GM18867 (cell line): Measurements from ENCODE around the gene SPRED2.

Experiments used
- ATAC-seq: cut with Tn5 transposase; IDR thresholded peaks from one replicate; pipeline ENCODE4 v1.9.1; 2021; ENCODE audit warnings: mild to moderate bottlenecking, moderate library complexity; ENCODE audit not compliant: unreplicated experiment

The SPRED2 gene

DNA sequence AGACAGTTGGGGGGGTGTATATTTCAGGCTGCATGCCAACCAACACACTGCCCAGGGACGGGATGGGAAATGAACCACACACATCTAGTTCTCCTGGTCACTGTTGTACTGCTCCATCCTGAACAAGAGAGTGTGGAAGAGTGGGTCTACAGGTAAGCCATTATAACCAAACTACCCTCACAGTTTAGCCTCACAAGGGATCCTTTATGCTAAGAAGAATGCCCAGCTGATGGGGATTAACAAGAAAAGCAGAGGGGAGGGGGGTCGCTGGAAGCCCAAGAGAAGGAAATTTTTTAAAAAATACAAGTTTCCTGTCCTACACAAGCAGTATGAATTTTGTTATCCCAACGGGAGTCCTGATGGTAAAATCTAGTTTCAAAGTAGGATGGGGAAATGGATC lies 16.1 kb downstream of the SPRED2 start:
- no peak for ATAC-seq

DNA sequence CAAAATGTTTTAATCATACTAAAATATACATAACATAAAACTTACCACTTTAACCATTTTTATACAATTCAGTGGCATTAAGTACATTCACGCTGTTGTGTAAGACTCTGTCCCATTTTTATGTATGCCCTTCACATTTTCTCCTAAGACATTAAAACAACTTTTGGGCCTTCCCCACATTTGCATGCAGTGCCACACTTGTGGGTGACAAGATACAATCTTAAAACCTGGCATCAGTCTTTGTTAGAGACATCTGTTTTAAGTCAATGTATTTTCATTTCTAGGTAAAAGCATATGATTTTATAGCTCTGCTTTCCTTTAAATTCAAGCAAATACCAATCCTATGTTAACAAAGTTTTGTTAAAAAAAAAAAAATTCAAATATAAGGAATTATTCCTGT lies 17.3 kb downstream of the SPRED2 start:
- ATAC-seq = no peak

DNA sequence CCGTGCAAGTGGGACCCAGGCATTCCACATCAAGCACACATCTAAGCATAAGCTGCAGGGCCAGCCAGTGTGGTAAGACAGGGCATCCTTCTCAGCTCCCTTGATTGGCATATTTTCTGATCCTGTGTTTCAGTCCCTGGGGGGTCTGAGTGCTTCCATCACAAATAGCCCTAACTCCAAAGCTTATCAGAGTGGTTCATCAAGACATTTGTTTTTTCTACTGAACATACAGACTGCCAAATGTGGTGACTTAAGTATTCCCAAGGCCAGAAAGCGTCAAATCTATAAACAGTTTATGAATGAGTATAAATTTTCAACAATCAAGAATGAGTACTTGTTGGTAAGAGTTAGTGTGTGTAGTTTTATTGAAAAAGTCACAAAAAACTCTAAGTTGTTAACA lies 18.8 kb downstream of the SPRED2 start:
- ATAC-seq = no peak

DNA sequence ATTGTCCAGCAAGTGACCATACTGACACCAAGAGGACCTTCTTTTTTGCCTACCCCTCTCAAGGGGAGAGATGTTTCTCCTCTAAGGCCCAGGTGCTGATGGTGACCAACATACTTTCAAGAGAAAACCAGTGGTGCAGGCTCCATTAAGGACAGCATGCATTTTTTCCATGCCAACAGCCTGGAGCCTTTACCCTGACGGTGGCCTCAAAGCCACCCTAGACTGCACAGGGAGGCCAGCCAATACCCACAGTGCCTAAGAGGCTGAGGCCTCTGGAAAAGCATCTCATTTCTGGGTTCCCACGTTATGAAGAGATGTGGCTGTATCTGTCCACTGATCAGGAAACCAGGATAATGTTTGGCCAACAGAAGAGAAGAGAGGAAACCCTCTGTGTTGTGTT lies 19.3 kb downstream of the SPRED2 start:
- no peak for ATAC-seq

DNA sequence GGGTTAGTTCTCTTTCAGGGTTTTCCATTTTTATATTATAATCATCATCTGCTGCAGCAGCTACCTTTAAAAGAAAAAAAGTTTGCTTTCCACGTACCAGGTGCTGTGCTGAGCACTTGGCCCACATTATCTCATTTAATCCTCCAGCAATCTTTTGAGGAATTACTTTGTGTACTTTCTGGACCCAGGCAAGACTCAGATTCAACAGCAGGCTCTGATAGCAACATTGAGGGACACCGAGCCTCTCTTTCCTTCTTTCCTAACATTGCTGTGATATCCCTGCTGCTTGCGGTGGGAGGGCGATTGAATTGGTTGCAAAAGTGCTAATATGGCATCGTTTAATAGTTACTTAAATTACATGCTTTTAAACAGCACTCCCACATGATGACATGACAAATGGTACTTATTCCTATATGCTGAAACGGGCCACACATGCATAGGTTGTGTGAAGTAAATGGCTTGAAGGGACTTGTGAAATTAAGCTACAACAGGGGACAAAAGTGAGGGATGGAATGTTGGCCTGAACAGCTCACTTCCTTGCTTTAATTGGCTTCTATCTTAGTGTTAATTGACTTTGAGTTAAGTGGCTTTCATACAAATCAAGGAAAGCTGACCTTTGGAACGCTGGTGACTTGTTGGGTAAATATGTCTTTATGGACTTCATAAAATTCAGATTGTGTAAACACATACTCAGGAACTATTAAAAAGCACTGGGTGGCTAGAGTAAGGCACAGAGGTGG lies 21.2 kb downstream of the SPRED2 start:
- no peak for ATAC-seq

DNA sequence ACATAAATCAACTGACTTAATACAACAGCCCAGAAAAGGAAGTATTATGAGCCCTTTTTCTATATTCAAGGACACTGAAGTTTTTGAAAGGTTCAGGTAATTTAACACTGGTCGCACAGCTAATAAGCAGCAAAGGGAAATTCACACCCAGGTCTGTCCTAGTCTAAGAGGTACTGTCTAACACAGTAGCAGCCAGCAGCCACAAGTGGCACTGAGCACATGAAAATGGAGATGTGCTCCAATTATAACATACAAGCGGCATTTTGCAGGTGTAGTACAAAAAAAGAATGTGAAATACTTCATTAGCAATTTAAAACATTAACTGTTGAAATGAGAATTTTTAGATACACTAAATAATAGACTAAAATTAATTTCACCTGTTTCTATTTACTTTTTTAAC lies 23.4 kb downstream of the SPRED2 start:
- no peak for ATAC-seq

DNA sequence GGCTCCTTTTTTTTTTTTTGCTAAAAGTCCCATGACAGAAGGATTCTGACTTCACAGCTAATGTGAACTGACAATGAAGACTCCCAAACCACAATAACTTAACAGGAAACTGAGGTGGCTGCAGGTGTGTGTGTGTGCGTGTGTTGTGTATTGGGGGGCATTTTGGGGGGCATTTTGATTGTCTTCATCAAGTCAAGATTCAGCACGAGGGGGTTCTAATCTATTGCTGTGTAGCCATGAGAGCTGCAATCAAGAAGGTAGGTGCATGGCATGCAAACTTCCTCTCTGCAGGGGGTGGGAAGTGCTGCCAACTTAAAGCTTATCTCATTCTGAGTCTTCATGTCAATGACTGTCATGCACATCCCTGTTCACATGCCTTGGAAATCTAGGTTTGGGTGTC lies 25.2 kb downstream of the SPRED2 start:
- ATAC-seq = no peak

DNA sequence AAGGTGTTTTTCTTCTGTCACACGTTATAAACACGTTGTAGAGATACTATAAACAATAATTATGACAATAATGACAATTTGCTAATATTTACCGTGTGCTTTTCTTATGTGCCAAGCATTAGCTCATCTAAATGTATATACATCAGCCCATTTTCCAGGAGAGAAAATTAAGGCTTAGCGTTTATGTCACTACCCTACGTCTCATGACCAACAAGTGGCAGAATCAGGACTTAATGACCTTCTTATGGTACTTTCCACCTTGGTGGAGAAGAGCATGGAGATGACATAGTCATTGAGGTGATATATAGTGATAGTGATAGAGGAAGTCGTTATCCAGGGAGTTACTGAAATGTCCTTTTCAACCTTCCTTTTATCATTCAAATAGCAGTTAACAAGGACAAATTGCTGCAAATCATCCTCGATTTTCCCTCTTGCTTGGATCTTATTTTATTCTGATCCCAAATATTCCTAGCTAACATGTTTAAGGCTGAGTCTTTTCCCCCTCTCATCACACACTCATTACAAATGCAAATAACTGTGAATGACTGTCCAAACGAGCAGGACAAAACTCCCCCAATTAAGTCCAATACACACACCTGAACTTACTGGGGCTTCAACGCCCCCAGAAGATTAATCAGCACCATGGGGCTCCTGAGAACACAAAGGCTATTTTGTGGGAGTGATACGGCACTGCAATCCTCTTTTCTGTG lies 27.3 kb downstream of the SPRED2 start:
- ATAC-seq = no peak

DNA sequence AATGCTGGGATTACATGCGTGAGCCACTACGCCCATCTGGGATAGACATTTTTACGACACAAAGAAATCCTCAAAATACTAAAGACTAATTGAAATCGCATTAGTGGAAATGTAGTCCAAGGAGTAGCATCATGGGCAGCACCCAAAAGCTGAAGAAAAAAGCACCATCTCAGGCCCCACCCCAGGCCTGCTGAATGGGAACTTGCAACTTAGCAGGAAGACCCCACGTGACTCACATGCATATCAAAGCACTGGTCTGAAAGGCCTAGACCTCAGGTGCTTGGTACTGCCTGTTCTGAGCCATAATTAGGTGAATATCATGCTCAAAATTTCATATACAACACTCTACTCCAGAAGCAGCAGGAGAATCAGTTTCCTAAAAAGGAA lies 28.9 kb downstream of the SPRED2 start:
- ATAC-seq = no peak

DNA sequence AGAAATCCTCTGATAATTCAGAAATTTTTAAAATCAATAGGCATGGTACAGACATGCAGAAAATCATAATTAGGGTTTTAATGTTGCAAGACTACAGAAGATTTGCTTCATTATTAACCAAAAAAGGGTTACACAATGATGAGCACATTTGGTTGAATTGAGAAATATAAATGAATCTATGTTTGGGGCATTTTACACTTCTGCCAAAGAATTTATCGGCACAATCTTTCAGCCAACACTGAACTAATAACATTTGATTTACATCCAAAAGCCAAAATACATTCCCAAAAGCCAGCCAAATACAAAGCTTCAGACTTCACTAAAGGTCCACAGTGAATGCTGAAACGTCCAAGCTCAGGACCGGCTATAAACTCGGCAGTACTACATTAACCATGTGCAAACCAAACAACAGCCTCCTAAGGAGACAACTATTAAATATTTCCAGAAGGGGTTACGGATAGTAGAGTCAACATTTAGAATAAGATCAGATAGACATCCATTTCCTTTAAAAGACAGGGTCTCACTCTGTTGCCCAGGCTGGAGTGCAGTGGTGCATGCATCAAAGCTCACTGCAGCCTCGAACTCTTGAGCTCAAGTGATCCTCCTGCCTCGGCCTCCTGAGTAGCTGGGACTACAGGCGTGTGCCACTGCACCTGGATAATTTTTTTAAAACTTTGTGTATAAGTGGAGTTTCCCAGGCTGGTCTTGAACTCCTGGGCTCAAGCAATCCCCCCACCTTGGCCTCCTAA lies 29.4 kb downstream of the SPRED2 start:
- ATAC-seq = no peak

DNA sequence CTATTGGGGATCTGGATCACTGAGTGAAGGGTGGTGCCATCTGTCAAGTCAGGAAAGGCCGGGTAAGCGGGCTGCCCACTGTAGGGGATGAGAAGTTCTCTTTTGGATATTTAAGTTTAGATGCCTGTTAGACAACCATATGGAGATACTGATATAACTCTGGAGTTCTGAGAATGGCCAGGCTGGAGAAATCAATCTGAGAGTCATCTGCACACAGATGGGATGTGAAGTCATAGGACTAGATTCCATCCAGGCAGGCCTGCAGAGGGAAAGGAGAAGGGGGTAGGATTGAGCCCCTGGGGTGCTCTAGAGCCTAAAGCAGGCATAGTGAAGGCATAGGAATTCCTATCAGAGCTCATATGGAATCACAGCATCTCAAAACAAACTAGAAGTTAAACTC lies 30.1 kb downstream of the SPRED2 start:
- ATAC-seq = no peak

DNA sequence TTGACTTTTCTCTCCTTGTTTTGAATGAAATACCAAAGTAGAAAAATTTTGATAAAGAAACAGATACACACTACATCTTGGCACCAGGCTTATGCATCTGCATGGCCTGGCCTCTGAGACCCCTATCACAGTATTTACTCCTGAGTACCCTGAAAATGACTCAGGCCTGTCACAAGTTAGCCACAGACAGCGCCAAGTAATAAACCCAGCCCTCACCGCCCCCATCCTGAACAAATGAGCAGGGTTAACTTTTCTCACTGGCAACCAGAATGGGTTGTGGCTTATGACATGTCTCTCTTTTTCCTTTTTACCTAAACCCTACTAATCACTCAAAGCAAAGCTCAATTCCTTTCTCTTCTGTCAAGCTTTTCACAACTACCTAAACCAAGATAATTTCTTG lies 35.3 kb downstream of the SPRED2 start:
- ATAC-seq = peak; percentile 51

DNA sequence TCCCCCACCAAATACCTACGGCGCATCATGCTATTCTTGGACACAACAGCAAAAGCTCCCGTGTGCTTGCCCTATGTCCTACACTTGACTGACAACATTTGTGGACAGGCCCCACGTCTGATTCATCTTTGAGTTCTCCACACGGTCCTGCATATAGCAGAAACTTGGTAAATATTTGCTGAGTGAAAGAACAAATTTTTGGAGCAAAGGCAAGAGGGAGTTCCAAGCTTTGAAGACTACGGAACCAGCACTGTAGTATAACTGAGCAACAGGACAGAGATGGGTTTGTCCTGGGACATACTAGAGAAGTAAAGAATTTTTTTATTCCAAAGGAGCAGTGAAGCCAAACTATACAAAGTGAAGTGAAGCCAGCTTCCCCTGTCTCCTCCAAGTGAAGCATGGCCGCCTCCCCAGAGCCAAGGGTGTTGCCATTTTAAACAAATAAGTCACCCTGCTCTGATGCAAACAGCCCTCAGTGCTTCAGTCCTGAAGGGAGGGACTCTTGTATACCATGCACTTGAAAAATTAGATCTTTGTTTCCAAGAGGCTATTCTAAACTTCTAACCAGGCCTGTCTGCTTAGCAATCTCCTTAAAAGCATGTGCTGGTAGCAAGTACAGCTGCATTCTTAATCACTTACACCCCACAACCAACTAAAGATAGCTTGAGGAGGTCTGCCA lies 35.9 kb downstream of the SPRED2 start:
- ATAC-seq = no peak

DNA sequence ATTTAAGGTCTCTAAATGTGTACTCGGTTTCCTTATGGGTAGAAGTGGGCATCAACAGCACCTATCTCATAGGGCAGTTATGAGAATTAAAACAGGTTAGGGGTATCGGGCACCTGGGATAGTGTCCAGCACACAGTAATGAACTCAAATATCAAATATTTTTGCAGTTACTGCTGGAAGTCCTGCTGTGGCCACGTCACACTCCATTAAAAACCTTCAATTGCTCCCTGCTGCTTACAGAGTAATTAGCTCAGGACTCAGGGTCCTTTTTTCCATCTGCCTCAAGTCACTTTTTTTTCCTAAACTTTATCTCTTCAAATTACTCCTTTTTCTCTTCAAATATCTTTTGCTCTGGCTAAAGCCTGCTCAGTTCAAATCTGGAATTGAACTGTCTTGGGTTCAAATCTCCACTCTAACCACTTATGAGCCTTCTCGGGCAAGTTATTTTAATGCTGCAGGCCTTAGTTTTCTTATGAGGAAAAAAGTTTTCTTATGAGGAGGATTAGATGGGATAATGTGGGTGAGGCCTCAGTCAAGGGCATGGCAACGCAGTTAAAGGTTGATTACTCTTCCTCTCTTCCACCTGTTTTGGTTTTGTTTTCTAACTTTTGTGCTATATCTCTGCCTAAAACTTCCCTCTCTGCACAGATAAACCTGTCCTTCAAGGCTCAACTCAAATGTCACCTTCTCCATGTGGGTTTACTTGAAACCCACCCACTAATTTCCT lies 36.6 kb downstream of the SPRED2 start:
- no peak for ATAC-seq

DNA sequence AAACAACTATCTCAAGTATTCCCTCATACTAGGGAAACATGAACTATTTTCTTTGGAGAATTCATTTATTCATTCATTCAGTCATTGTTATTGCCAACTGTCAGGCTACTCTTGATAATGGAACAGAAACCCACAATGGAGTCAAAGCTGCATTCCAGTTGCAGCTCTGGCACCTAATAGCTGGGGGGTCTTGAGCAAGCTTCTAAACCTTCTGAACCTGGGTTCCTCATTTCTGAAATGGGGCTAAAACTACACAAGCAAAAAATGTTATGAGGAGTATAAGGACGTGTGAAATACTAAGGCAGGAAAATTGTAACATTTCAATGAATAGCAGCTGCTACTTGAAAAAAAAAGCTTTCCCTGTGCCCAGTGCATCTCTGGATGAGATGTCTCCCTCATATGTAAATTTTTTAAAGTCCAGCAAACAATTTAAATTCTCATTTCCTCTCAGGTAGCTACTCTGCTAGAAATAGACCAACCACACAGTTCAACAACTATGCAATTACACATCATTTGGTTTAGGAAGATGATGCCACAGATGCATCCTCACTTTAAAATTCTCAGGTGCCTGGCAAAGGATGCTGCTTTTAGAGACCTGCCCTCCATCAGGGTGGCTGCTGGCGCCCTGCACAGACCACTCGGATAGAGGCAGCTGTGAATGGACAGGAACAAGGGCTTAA lies 38.5 kb downstream of the SPRED2 start:
- peak; percentile 28 for ATAC-seq

DNA sequence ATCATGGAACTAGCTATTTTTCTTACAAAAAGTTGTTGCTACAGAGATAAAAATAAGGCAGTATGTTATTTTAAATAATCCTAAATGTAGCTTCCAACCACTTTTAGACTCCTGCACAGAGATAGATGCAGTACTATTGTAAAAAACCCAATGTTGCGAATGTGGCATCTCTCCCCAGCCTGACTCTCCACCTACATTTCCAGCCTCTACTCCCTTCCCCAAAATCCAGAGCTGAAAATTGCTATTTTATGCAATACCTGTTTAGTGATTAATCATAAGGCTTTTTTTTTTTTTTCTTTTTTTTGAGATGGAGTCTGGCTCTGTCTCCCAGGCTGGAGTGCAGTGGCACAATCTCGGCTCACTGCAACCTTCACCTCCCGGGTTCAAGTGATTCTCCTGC lies 39.4 kb downstream of the SPRED2 start:
- no peak for ATAC-seq

DNA sequence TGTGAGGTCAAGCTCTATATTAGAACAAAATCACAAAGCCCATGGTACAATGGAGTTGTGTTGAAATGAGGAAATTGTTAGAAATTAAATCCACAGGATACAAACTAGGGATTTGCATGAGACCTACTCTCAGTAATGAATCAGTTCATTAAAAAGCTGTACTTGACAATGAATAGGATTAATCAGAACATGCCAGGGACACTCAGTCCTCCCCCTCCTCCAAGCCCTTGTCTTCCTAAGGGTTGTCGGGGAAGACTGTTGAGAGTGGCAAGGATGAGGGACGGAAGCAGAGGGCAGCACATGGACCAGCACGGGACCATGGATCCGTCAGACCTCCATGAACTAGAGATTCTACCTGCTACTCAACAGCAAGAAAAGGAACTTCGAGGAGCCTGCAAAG lies 39.8 kb downstream of the SPRED2 start:
- ATAC-seq = no peak

DNA sequence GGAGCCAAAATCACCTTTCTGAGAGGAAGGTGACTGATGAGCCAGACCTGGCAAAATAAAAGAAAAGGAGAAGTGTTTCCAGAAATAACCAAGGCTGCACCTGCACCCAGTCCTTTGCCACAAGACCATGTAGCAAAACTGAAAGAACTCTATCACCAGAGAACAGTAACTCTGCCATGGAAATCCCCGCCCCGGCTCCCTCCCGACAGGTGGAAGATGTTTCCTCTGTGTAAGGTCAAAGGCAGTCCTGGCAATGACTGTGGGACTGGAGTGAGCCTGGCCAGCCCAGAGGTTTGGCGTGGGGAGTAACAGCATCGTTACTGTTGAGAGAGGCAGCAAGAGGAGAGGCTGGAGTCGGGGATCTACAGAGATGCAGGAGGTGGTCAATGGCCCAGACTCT lies 42.3 kb downstream of the SPRED2 start:
- peak; percentile 76 for ATAC-seq

DNA sequence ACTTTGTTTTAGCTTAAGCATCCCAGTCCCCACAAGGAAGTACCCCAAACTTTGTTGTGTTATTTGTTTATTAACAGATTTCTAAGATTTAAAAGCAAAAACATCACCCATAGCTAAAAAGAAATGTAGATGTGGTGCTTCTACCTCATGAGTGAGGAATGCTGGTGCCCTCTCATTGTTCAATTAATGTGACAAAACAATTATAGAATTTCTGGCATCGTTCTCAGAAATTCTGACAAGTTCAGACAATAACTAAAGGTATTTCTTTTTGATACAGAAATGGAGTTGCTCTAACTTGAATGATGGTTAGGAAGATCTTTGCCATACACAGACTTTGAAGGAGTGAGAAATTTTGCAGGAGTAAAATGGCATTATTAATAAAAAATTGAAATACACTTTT lies 42.9 kb downstream of the SPRED2 start:
- ATAC-seq = no peak
